Suprapubic skin (tissue), 4 donors: ENCODE results near the gene RGS7.

ENCODE experiments used
- CTCF ChIP-seq, 2 donors: fragments of 200-600 bp in 1 of 2; fragments of 450-650 bp in 1 of 2; sonication (generic) in 1 of 2; IDR thresholded peaks; one replicate each; pipeline ENCODE4 v1.5.1; 2016 to 2019; ENCODE audit warnings: antibody characterized with exemption in 2 of 2, mild to moderate bottlenecking in 1 of 2, moderate library complexity in 1 of 2
- EP300 ChIP-seq: sonication (generic); formaldehyde crosslinking; IDR thresholded peaks from one replicate; pipeline ENCODE4 v1.6.1; 2017; ENCODE audit warnings: antibody characterized with exemption
- POLR2A ChIP-seq, 2 donors: fragments of 450-650 bp; IDR thresholded peaks; one replicate each; pipeline ENCODE4 v1.6.1; 2017; ENCODE audit warnings: antibody characterized with exemption in 2 of 2, mild to moderate bottlenecking in 2 of 2, moderate library complexity in 2 of 2
- POLR2AphosphoS5 ChIP-seq, 3 donors: sonication (generic); formaldehyde crosslinking; IDR thresholded peaks; one replicate each; pipeline ENCODE4 v1.6.1; 2017; ENCODE audit warnings: antibody characterized with exemption in 3 of 3

GRCh38 chr1:241325456-241325855, 31.5 kb downstream of the RGS7 start:
- TF ChIP-seq CTCF (IDR thresholded peaks at IDR 0.05), result no peak
- TF ChIP-seq POLR2A (IDR thresholded peaks at IDR 0.05), result no peak
- TF ChIP-seq EP300, result no peak
- no peak for TF ChIP-seq POLR2AphosphoS5 (IDR thresholded peaks at IDR 0.05)
